H1 (cell line): ENCODE results near the gene CCNL2. TPM values are rescaled to one million over a fixed set of nuclear protein-coding genes. Genes with fewer than 3 reads are reported as not detected.
A peak's percentile ranks its signal among the peaks of the same experiment; 100 is the strongest.

Source experiments
- CTCF ChIA-PET: fragments of 300-600 bp; sonication (Branson Sonifier 250); formaldehyde crosslinking; loops from one replicate; lab custom pipeline; 2021; ENCODE audit not compliant: partially characterized antibody; lab: Charles Lee
- POLR2A ChIA-PET: fragments of 300-600 bp; sonication (Branson Sonifier 250); formaldehyde crosslinking; loops from one replicate; lab custom pipeline; 2021; ENCODE audit warnings: inconsistent platforms; ENCODE audit not compliant: partially characterized antibody; lab: Charles Lee
- DNase-seq, 2 experiments: peaks; one replicate each; pipeline versions ENCODE4 v3.0.0 to v3.0.0-alpha.2; 2010 to 2022; ENCODE audit warnings: low spot score in 2 of 2, low read depth in 1 of 2, mixed read lengths in 1 of 2
- FAIRE-seq: peaks from 2 replicates; lab custom pipeline; 2011; peaks lifted over from hg19 to GRCh38; lab: Jason Lieb, UNC
- H2AFZ ChIP-seq: 2 replicates; pipeline ENCODE4 v1.8.1; 2012; ENCODE audit warnings: low read length, inconsistent platforms
- H2AK5ac ChIP-seq: 2 replicates; pipeline ENCODE4 v1.6.1; 2013; ENCODE audit warnings: low read depth, low read length
- H2BK120ac ChIP-seq: replicated peaks from 2 replicates; pipeline ENCODE3; 2013; ENCODE audit warnings: low read depth, low read length, inconsistent platforms
- H2BK12ac ChIP-seq: 2 replicates; pipeline ENCODE4 v1.6.1; 2013; ENCODE audit warnings: low read depth, low read length
- H2BK15ac ChIP-seq: 2 replicates; pipeline ENCODE4 v1.6.1; 2013; ENCODE audit warnings: low read length
- H2BK20ac ChIP-seq: 2 replicates; pipeline ENCODE4 v1.6.1; 2013; ENCODE audit warnings: low read length
- H2BK5ac ChIP-seq: 2 replicates; pipeline ENCODE4 v1.6.1; 2013; ENCODE audit warnings: low read depth, low read length
- H3K14ac ChIP-seq: 2 replicates; pipeline ENCODE4 v1.6.1; 2013; ENCODE audit warnings: inconsistent platforms; ENCODE audit not compliant: insufficient read length
- H3K18ac ChIP-seq: 2 replicates; pipeline ENCODE4 v1.6.1; 2013; ENCODE audit warnings: low read length; ENCODE audit errors: extremely low read depth
- H3K23ac ChIP-seq: 2 replicates; pipeline ENCODE4 v1.6.1; 2013; ENCODE audit warnings: inconsistent platforms; ENCODE audit not compliant: insufficient read length
- H3K23me2 ChIP-seq: 2 replicates; pipeline ENCODE4 v1.6.1; 2013; ENCODE audit warnings: low read depth, low read length
- H3K27ac ChIP-seq: 2 replicates; pipeline ENCODE4 v1.6.1; 2011; ENCODE audit warnings: low read depth, low read length, inconsistent platforms
- H3K27me3 ChIP-seq, 4 experiments: replicated peaks in 1 of 4; 1 replicate in 1 of 4; 2 replicates in 3 of 4; pipeline versions ENCODE4 v1.6.1 to v1.8.1; 2011 to 2013; ENCODE audit warnings: low read length in 3 of 4, mild to moderate bottlenecking in 3 of 4, inconsistent platforms in 2 of 4, mixed read lengths in 2 of 4, moderate library complexity in 1 of 4; ENCODE audit not compliant: control insufficient read depth in 3 of 4, insufficient read depth in 3 of 4; ENCODE audit errors: extremely low read depth in 1 of 4
- H3K36me3 ChIP-seq, 4 experiments: 2 replicates each; pipeline versions ENCODE4 v1.6.1 to v1.8.1; 2011 to 2013; ENCODE audit warnings: mild to moderate bottlenecking in 4 of 4, low read length in 3 of 4, moderate library complexity in 2 of 4, control low read depth in 1 of 4, inconsistent platforms in 1 of 4; ENCODE audit not compliant: insufficient read depth in 4 of 4, control insufficient read depth in 2 of 4
- H3K4ac ChIP-seq: replicated peaks from 2 replicates; pipeline ENCODE3; 2013; ENCODE audit warnings: low read length, low read depth, mixed read lengths, inconsistent platforms; ENCODE audit not compliant: insufficient read length
- H3K4me1 ChIP-seq, 4 experiments: replicated peaks in 1 of 4; 1 replicate in 1 of 4; 2 replicates in 3 of 4; pipeline versions ENCODE4 v1.6.1 to v1.8.1; 2011 to 2013; ENCODE audit warnings: low read length in 3 of 4, inconsistent platforms in 2 of 4, mixed read lengths in 1 of 4; ENCODE audit not compliant: insufficient read depth in 4 of 4, control insufficient read depth in 3 of 4
- H3K4me2 ChIP-seq, 2 experiments: 2 replicates each; pipeline versions ENCODE4 v1.6.1 to v1.8.1; 2011 to 2013; ENCODE audit warnings: low read depth in 2 of 2, low read length in 2 of 2, control low read depth in 1 of 2, inconsistent platforms in 1 of 2, mild to moderate bottlenecking in 1 of 2; ENCODE audit not compliant: insufficient read depth in 1 of 2
- H3K4me3 ChIP-seq, 4 experiments: fragments of 200-600, 300-600 bp in 1 of 4; sonication (generic), shearing (Covaris generic), sonication (Bioruptor Twin) in 1 of 4; 2 replicates each; pipeline versions ENCODE4 v1.5.1 to v1.8.1; 2011 to 2016; ENCODE audit warnings: low read length in 4 of 4, low read depth in 3 of 4, control low read depth in 2 of 4, inconsistent platforms in 2 of 4, mild to moderate bottlenecking in 2 of 4, mixed read lengths in 1 of 4, moderate library complexity in 1 of 4; ENCODE audit not compliant: insufficient read depth in 2 of 4; ENCODE audit errors: extremely low read depth in 1 of 4
- H3K56ac ChIP-seq: replicated peaks from 2 replicates; pipeline ENCODE3; 2013; ENCODE audit warnings: low read depth, mild to moderate bottlenecking, mixed read lengths, low read length, inconsistent platforms; ENCODE audit not compliant: insufficient read length
- H3K79me1 ChIP-seq: 2 replicates; pipeline ENCODE4 v1.6.1; 2013; ENCODE audit warnings: low read depth, low read length, control low read depth
- H3K79me2 ChIP-seq, 2 experiments: 2 replicates each; pipeline versions ENCODE4 v1.6.1 to v1.8.1; 2012 to 2013; ENCODE audit warnings: low read length in 2 of 2, mild to moderate bottlenecking in 2 of 2, inconsistent platforms in 1 of 2; ENCODE audit not compliant: insufficient read depth in 2 of 2, control insufficient read depth in 1 of 2
- H3K9ac ChIP-seq, 4 experiments: replicated peaks in 1 of 4; 1 replicate in 1 of 4; 2 replicates in 3 of 4; pipeline versions ENCODE4 v1.6.1 to v1.8.1; 2011 to 2013; ENCODE audit warnings: low read depth in 3 of 4, low read length in 3 of 4, control low read depth in 2 of 4, mild to moderate bottlenecking in 2 of 4, moderate library complexity in 2 of 4, inconsistent platforms in 1 of 4; ENCODE audit errors: extremely low read depth in 1 of 4
- H3K9me3 ChIP-seq, 2 experiments: 2 replicates each; pipeline versions ENCODE4 v1.6.1 to v1.8.1; 2012 to 2013; ENCODE audit warnings: mild to moderate bottlenecking in 2 of 2, moderate library complexity in 2 of 2, control low read depth in 1 of 2, inconsistent platforms in 1 of 2, low read depth in 1 of 2, low read length in 1 of 2, mixed read lengths in 1 of 2; ENCODE audit not compliant: insufficient read depth in 2 of 2
- H4K20me1 ChIP-seq, 2 experiments: replicated peaks in 1 of 2; 2 replicates each; pipeline versions ENCODE3 to v1.8.1; 2011 to 2013; ENCODE audit warnings: inconsistent platforms in 2 of 2, low read length in 2 of 2, mild to moderate bottlenecking in 1 of 2; ENCODE audit not compliant: insufficient read depth in 2 of 2, control insufficient read depth in 1 of 2
- H4K5ac ChIP-seq: 2 replicates; pipeline ENCODE4 v1.6.1; 2013; ENCODE audit warnings: low read length, low read depth, mixed read lengths, inconsistent platforms; ENCODE audit not compliant: insufficient read length
- H4K8ac ChIP-seq: 2 replicates; pipeline ENCODE4 v1.8.0; 2013; ENCODE audit warnings: mild to moderate bottlenecking, moderate library complexity, low read length, inconsistent platforms; ENCODE audit not compliant: insufficient read depth; ENCODE audit errors: extremely low read depth
- H4K91ac ChIP-seq: replicated peaks from 2 replicates; pipeline ENCODE3; 2013; ENCODE audit warnings: low read length, mixed read lengths, inconsistent platforms; ENCODE audit not compliant: insufficient read length
- BACH1 ChIP-seq: IDR thresholded peaks from 2 replicates; pipeline ENCODE4 v1.6.1; 2012; ENCODE audit warnings: low read length, improper control_type of control experiment
- CREB1 ChIP-seq: IDR thresholded peaks from 2 replicates; pipeline ENCODE4 v1.6.1; 2012; ENCODE audit warnings: inconsistent platforms
- EGR1 ChIP-seq: IDR thresholded peaks from 2 replicates; pipeline ENCODE4 v1.6.1; 2011; ENCODE audit warnings: low read depth, low read length, borderline replicate concordance
- EZH2 ChIP-seq: fragments of 200-600 bp; sonication (generic); IDR thresholded peaks from 2 replicates; pipeline ENCODE4 v1.7.1; 2012; ENCODE audit warnings: low read depth, mild to moderate bottlenecking, moderate library complexity, low read length, inconsistent platforms; ENCODE audit not compliant: severe bottlenecking
- JUN ChIP-seq: IDR thresholded peaks from 2 replicates; pipeline ENCODE4 v1.6.1; 2011; ENCODE audit warnings: low read depth, mild to moderate bottlenecking, improper control_type of control experiment, low read length
- JUND ChIP-seq: IDR thresholded peaks from 2 replicates; pipeline ENCODE4 v1.6.1; 2011; ENCODE audit warnings: mild to moderate bottlenecking, improper control_type of control experiment, low read length
- RNF2 ChIP-seq: fragments of 200-900, 300-1000 bp; sonication (generic); IDR thresholded peaks from 2 replicates; pipeline ENCODE4 v1.7.1; 2016; ENCODE audit warnings: borderline replicate concordance, low read depth, mild to moderate bottlenecking, antibody characterized with exemption, low read length; ENCODE audit not compliant: poor library complexity, severe bottlenecking; ENCODE audit errors: missing control alignments
- SIN3A ChIP-seq, 2 experiments: IDR thresholded peaks in 1 of 2; conservative IDR thresholded peaks in 1 of 2; 2 replicates each; pipeline ENCODE4 v1.6.1; 2011 to 2012; ENCODE audit warnings: low read length in 2 of 2, improper control_type of control experiment in 1 of 2, low read depth in 1 of 2, mild to moderate bottlenecking in 1 of 2
- SIRT6 ChIP-seq: IDR thresholded peaks from one replicate; pipeline ENCODE4 v1.7.1; 2012; ENCODE audit warnings: low read length, inconsistent platforms
- SUZ12 ChIP-seq: fragments of 200-600 bp; sonication (generic); IDR thresholded peaks from 2 replicates; pipeline ENCODE4 v1.6.1; 2012; ENCODE audit warnings: mild to moderate bottlenecking, inconsistent platforms, low read length, moderate library complexity, mixed read lengths
- YY1 ChIP-seq: IDR thresholded peaks from 2 replicates; pipeline ENCODE4 v1.6.1; 2011; ENCODE audit warnings: low read depth, mild to moderate bottlenecking, low read length
- ZNF274 ChIP-seq: IDR thresholded peaks from 2 replicates; pipeline ENCODE4 v1.7.0; 2012; ENCODE audit warnings: low read length, borderline replicate concordance; ENCODE audit errors: extremely low read depth
- WGBS, 2 experiments: shearing (Covaris generic) in 1 of 2; methylation state at CpG; one replicate each; pipeline versions ENCODE4 v1.1.6 to v1.1.7; 2013 to 2015; ENCODE audit warnings: low lambda C conversion rate in 2 of 2, mixed read lengths in 2 of 2, inconsistent platforms in 1 of 2, low coverage in 1 of 2, missing lambda C conversion rate in 1 of 2; ENCODE audit not compliant: insufficient replicate concordance in 2 of 2, insufficient coverage in 1 of 2, insufficient read length in 1 of 2; ENCODE audit errors: extremely low coverage in 1 of 2, missing lambda C conversion rate in 1 of 2; 5-methylcytosine and 5-hydroxymethylcytosine counted together
- polyA plus RNA-seq, 7 experiments: library from polyadenylated mRNA; depleted of rRNA in 3 of 7; stranded (reverse) in 5 of 7; unstranded in 2 of 7; fragments of >200 nt in 5 of 7; fragments of 200-250 nt in 2 of 7; gene quantifications; 1 replicate in 5 of 7; 2 replicates in 1 of 7; 4 replicates in 1 of 7; pipeline versions ENCODE4 v1.2.1 to v1.2.3, GENCODE V29; 2011 to 2013; ENCODE audit warnings: missing spikeins in 2 of 7, mixed read lengths in 2 of 7
- total RNA-seq: library from RNA; stranded (reverse); fragmentation: NEBNext Ultra II Directional; extraction: Animal tissue kit (Norgen Biotek cat#: 25700); gene quantifications from 2 replicates; pipeline ENCODE4 v1.2.1, GENCODE V29; 2021

The CCNL2 gene
- total and polyA plus RNA-seq, 2 of the 8 experiments (the other 6 are each of a cell fraction or from before 2014, with no cell fraction given): 79.8 to 120 TPM

- peak overlapping the region in 1 of 2 experiments; percentile 59; a peak in 1 of 4 replicates for H3K4me2 ChIP-seq
- CTCF ChIA-PET: interaction anchor here (0.7 to 4.6 kb wide), 6 partner anchors 21 to 128 kb away, joined by 3 to 17 read pairs (median 3); no protein-coding TSS in a partner anchor
- no peak overlapping the region for H2BK20ac ChIP-seq
- TF ChIP-seq JUN: no peak
- no peak for TF ChIP-seq JUND
- no peak for TF ChIP-seq EGR1
- no peak for TF ChIP-seq SIRT6
- no peak for TF ChIP-seq YY1
- TF ChIP-seq CREB1: no peak
- no peak for TF ChIP-seq BACH1
- TF ChIP-seq SIN3A (conservative IDR thresholded peaks at IDR 0.05 in 1 of 2, IDR thresholded peaks at IDR 0.05 in 1 of 2; ENCODE audit: low read depth in 1 of 2, low read length in 2 of 2): no peak
- TF ChIP-seq SUZ12: no peak
- TF ChIP-seq ZNF274: no peak
- no peak for TF ChIP-seq RNF2
- TF ChIP-seq EZH2: no peak
These were observed 22.4 kb downstream of the CCNL2 start for GRCh38 chr1:1376551-1377226.

More at GRCh38 chr1:1376551-1377226, 22.4 kb downstream of the CCNL2 start:
- Histone ChIP-seq H2BK120ac (no peak overlapping the region), H3K18ac (no peak overlapping the region), H4K91ac (no peak overlapping the region), H3K4me1 (peaks cover 0 to 9% (median 7%) of the 10 kb centered on the region in 4 experiments; a peak in 5 of 7 replicates), H3K79me1 (peaks cover 4% of the 10 kb centered on the region; the same call in 1 of the 2 replicates), H4K5ac (no peak overlapping the region), H3K4ac (no peak overlapping the region), H3K23me2 (peaks cover 7% of the 10 kb centered on the region; the same call in 1 of the 2 replicates), H3K14ac (no peak overlapping the region), H3K36me3 (peaks cover 0 to 4% (median 0%) of the 10 kb centered on the region in 4 experiments; a peak in 1 of 8 replicates), H2AFZ (no peak overlapping the region), H2BK12ac (no peak overlapping the region), H2BK5ac (no peak overlapping the region), H3K23ac (no peak overlapping the region), H3K79me2 (peaks cover 5 to 17% of the 10 kb centered on the region in 2 experiments; a peak in 3 of 4 replicates), H3K4me3 (no peak overlapping the region; a peak in 1 of 8 replicates), H3K9me3 (no peaks in the 10 kb centered on the region), H4K8ac (no peak overlapping the region; the same call in 1 of the 2 replicates), H3K27ac (no peak overlapping the region), H2AK5ac (no peak overlapping the region), H3K56ac (no peak overlapping the region), H2BK15ac (no peak overlapping the region), H3K27me3 (no peaks in the 10 kb centered on the region), H3K9ac (no peak overlapping the region), H4K20me1 (peaks cover 0 to 9% of the 10 kb centered on the region in 2 experiments)
- no peak for FAIRE-seq
- POLR2A ChIA-PET: interaction anchor here (1.5 to 33.4 kb wide), 4 partner anchors 18 to 34 kb away, joined by 3 to 719 read pairs (median 48); partner anchors contain the start of genes CCNL2, MRPL20 and MXRA8
- WGBS, 2 experiments: 92% methylated on average over 10 of the region's 10 CpGs; no CpG with 5 or more reads in 1 of the 2 experiments
- no peak for DNase-seq
